Measurements from ENCODE around the gene PKIB. TPM values are rescaled to one million over a fixed set of nuclear protein-coding genes. Genes with fewer than 3 reads are reported as not detected.
"Not testable (repeated sequence)": the region's sequence is repeated elsewhere in the genome, so short reads cannot be mapped to it uniquely, and the experiment has no call there.

The PKIB gene
- total RNA-seq, 1 donor from 2014 or later = 48.1 TPM

DNA sequence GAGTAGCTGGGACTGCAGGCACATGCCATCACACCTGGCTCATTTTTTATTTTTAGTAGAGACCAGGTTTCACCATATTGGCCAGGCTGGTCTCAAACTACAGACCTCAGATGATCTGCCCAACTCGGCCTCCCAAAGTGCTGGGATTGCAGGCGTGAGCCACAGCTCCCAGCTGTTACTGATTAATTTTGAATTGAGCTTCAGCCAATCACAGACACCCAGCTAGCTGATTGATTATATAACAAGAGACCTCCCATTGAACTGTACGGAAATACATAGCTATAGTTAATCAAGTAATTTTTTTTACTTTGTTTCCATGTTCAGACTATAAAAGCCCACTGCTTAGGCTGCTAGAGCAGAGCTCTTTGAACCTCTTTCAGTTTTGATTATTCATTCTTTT, 31.6 kb downstream of the PKIB start:
- Mint-ChIP-seq H3K9me3 (ENCODE audit: unreplicated experiment) (no peaks in the 10 kb centered on the region), H3K4me1 (ENCODE audit: low read depth, unreplicated experiment) (peaks cover 13% of the 10 kb centered on the region), H3K4me3 (ENCODE audit: unreplicated experiment) (no peak overlapping the region), H3K27me3 (ENCODE audit: unreplicated experiment) (no peaks in the 10 kb centered on the region), H3K36me3 (ENCODE audit: unreplicated experiment) (no peaks in the 10 kb centered on the region), H3K27ac (ENCODE audit: unreplicated experiment) (no peak overlapping the region)
- TF ChIP-seq, protein P1, sequence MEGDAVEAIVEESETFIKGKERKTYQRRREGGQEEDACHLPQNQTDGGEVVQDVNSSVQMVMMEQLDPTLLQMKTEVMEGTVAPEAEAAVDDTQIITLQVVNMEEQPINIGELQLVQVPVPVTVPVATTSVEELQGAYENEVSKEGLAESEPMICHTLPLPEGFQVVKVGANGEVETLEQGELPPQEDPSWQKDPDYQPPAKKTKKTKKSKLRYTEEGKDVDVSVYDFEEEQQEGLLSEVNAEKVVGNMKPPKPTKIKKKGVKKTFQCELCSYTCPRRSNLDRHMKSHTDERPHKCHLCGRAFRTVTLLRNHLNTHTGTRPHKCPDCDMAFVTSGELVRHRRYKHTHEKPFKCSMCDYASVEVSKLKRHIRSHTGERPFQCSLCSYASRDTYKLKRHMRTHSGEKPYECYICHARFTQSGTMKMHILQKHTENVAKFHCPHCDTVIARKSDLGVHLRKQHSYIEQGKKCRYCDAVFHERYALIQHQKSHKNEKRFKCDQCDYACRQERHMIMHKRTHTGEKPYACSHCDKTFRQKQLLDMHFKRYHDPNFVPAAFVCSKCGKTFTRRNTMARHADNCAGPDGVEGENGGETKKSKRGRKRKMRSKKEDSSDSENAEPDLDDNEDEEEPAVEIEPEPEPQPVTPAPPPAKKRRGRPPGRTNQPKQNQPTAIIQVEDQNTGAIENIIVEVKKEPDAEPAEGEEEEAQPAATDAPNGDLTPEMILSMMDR (IDR thresholded peaks at IDR 0.05; ENCODE audit: partially characterized antibody, unreplicated experiment) = no peak
- no peak for DNase-seq

DNA sequence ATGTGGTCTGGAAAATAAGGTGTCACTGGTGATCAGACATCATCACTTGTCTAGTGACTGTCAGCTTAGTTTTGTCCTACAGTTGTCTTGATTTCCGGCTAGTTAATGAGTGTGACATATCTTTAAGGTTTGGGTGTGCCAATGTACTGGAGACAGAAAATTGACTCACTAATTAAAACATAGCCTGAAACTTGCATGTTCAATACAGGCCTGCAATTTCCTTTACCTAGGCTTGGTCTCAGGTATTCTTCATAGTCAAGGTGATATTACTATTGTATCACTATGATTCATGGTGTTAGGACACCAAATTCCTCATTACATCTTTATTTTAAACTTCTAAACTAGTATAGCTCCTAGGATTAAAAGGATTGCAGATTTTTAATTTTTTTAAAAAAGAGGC, 32.4 kb downstream of the PKIB start:
- H3K9me3 Mint-ChIP-seq (ENCODE audit: unreplicated experiment); H3K36me3 Mint-ChIP-seq (ENCODE audit: unreplicated experiment); H3K4me3 Mint-ChIP-seq (ENCODE audit: unreplicated experiment); H3K27ac Mint-ChIP-seq (ENCODE audit: unreplicated experiment); DNase-seq; H3K27me3 Mint-ChIP-seq (ENCODE audit: unreplicated experiment): not testable (repeated sequence)
- H3K4me1 Mint-ChIP-seq (ENCODE audit: low read depth, unreplicated experiment) = peaks cover 13% of the 10 kb centered on the region

DNA sequence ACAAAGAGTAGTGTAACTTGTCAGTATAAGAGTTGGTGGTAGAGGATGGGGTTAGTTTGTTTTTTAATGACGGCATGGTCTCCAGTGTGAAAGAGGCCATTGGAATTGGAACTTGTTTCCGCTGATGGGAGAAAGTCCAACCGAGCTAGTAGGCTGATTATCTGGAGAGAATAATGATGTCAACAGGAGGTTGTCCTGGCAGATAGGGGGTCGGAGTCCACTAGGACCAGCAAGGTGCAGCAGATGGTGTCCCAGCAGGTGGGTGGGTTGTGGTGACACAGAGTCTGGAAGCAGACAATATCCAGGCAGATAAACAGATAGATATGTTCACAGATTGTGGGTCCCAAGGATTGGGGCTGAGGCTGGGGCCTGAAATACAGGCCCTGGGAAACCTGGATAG, 35.1 kb downstream of the PKIB start:
- TF ChIP-seq, protein P1 (IDR thresholded peaks at IDR 0.05; ENCODE audit: partially characterized antibody, unreplicated experiment) = no peak
- peaks cover 12% of the 10 kb centered on the region for H3K4me1 Mint-ChIP-seq (ENCODE audit: low read depth, unreplicated experiment)
- H3K4me3 Mint-ChIP-seq (ENCODE audit: unreplicated experiment) = no peak overlapping the region
- no peaks in the 10 kb centered on the region for H3K9me3 Mint-ChIP-seq (ENCODE audit: unreplicated experiment)
- DNase-seq = no peak
- no peaks in the 10 kb centered on the region for H3K36me3 Mint-ChIP-seq (ENCODE audit: unreplicated experiment)
- no peaks in the 10 kb centered on the region for H3K27me3 Mint-ChIP-seq (ENCODE audit: unreplicated experiment)
- H3K27ac Mint-ChIP-seq (ENCODE audit: unreplicated experiment) = peak overlapping the region; percentile 36

DNA sequence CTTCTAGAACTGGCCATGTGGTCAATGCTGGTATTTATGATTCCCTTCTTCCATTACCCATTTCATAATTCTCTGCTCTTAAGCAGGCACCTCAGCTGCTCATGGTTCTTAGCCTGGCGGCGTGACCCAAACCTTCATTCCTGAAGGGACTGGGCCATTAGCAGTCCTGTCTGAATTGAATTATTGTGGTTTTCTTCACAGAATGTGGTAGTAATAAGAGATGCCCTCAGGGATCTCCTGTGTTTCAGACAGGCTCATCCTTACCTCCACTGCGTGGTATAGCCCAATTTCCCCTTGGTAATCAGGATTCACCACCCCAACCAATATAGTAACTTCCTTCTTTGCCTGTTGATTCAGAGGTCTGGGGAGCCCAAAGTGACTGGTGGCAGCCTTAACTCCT, 37.6 kb downstream of the PKIB start:
- no peaks in the 10 kb centered on the region for H3K36me3 Mint-ChIP-seq (ENCODE audit: unreplicated experiment)
- H3K4me1 Mint-ChIP-seq (ENCODE audit: low read depth, unreplicated experiment) = peaks cover 18% of the 10 kb centered on the region
- no peak overlapping the region for H3K4me3 Mint-ChIP-seq (ENCODE audit: unreplicated experiment)
- no peak overlapping the region for H3K27ac Mint-ChIP-seq (ENCODE audit: unreplicated experiment)
- peaks cover 2% of the 10 kb centered on the region for H3K9me3 Mint-ChIP-seq (ENCODE audit: unreplicated experiment)
- DNase-seq = no peak
- H3K27me3 Mint-ChIP-seq (ENCODE audit: unreplicated experiment) = peaks cover under 1% of the 10 kb centered on the region
- TF ChIP-seq, protein P1 (IDR thresholded peaks at IDR 0.05; ENCODE audit: partially characterized antibody, unreplicated experiment) = no peak

DNA sequence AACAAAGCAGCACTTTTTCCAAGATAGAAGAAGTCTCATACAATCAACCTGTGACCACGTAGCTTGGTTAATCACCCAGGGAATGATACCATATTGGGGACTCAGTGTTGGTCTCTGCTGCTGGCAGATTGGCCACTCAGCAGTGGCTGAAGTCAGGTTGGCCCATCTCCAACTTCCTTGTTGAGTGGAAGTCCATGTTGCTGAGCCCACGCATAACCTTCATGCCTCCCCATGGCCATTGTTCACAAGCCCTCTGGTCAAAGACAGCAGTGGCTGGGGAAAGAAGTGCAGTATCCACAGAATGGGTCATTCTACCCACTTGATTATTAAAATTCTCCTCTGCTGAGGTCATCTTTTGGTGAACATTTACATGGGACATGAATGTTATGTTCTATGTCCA, 38.5 kb downstream of the PKIB start:
- Mint-ChIP-seq H3K27ac (ENCODE audit: unreplicated experiment) (no peak overlapping the region), H3K36me3 (ENCODE audit: unreplicated experiment) (no peaks in the 10 kb centered on the region), H3K4me1 (ENCODE audit: low read depth, unreplicated experiment) (peaks cover 21% of the 10 kb centered on the region), H3K9me3 (ENCODE audit: unreplicated experiment) (peaks cover 2% of the 10 kb centered on the region), H3K4me3 (ENCODE audit: unreplicated experiment) (no peak overlapping the region), H3K27me3 (ENCODE audit: unreplicated experiment) (peaks cover 2% of the 10 kb centered on the region)
- no peak for DNase-seq
- TF ChIP-seq, protein P1 (IDR thresholded peaks at IDR 0.05; ENCODE audit: partially characterized antibody, unreplicated experiment) = no peak

DNA sequence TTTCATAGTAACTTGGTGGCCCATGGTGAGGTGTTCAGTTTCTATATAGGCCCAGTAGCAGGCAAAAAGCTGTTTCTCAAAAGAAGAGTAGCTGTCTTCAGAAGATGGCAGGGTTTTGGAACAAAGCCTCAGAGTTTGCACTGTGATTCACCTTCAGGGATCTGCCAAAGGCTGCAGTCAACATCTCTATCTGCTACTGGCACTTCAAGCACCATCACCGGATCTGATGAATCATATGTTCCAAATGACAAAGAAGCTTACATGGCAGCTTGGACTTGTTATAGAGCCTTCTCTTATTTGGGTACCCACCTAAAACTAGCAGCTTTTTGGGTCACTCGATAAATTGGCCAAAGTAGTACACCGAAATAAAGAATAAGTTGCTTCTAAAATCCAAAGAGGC, 39.5 kb downstream of the PKIB start:
- peaks cover 21% of the 10 kb centered on the region for H3K4me1 Mint-ChIP-seq (ENCODE audit: low read depth, unreplicated experiment)
- peaks cover 2% of the 10 kb centered on the region for H3K27me3 Mint-ChIP-seq (ENCODE audit: unreplicated experiment)
- peaks cover 5% of the 10 kb centered on the region for H3K9me3 Mint-ChIP-seq (ENCODE audit: unreplicated experiment)
- H3K36me3 Mint-ChIP-seq (ENCODE audit: unreplicated experiment) = no peaks in the 10 kb centered on the region
- no peak for DNase-seq
- TF ChIP-seq, protein P1 (IDR thresholded peaks at IDR 0.05; ENCODE audit: partially characterized antibody, unreplicated experiment) = no peak
- no peak overlapping the region for H3K27ac Mint-ChIP-seq (ENCODE audit: unreplicated experiment)
- no peak overlapping the region for H3K4me3 Mint-ChIP-seq (ENCODE audit: unreplicated experiment)

Measured in glutamatergic neuron (in vitro differentiated cells).